ENCODE data around the gene GALK2.

Gene GALK2

DNA sequence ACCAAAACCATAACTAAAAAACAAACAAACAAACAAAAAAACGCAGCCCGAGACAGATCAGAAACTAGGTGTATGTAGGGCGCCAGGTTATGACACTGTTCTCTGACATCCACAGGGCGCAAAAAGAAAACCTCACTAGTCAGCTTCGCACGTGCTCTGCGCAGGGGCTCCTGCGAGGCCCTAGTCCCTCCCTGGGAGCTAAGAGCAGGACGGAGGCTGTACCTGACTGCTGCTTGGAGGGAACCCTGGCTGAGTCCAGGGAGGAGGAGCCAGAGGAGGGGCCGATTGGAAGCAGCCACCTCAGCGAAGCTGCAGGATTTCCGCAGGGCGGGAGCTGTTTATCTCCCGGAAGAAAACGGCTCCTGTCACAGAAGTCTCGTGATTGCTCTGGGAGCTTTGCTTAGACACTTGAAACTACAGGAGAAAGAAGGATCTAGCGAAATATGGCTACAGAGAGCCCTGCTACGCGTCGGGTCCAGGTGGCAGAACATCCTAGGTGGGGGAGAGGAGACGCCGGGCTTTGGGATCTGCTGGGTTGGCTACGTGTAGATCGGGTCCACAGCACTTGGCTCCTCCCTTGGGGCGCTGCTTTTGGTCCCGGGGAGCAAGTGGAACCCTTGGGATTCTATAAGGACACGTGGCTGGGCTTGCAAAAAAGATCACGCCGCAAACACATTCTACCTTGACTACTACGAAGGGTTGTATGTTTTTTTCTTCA is at the start of gene GALK2:
TSS of gene GALK2 (plus strand) at position 368 of the 718 bp plus-strand sequence. CDS start at position 444, 76 bp downstream.
- DNase-seq, result peak; percentile 91

DNA sequence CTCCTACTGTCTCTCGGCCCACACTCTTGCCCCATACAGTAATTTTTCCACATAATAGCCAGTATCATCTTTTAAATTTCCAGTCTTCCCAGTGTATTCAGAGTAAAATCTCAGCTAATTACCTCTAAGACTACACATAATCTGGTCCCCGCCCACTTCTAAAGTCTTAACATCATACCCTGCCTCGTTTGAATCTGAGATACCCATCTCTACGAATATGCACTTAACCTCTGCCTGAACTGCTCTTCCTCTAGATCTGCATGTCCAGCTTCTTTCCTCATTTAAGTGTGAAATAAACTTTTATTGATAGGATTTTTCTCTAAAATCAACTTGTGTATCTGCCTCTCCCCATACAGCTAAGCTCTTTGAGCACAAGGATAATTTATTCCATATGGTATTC is 49.2 kb upstream of the GALK2 start:
- no peak for DNase-seq

DNA sequence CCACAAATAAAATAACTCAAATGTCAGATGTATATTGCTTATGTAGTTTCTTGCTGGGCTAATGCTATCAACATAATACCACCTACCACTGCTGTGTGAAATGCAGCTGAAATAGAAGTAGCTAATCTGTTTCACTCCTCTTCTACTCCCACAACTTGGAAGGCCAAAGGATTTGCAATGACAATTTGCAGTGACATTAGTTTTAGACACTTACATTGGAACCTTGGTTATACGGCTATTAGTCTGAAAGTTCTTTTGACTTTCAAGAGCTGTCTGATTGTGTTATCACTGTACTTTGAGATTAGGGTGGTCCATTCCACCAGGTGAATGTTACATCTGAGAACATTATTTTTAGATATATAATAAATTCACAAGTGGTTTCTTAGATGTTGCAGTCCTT is 48.1 kb upstream of the GALK2 start:
- DNase-seq, result no peak

DNA sequence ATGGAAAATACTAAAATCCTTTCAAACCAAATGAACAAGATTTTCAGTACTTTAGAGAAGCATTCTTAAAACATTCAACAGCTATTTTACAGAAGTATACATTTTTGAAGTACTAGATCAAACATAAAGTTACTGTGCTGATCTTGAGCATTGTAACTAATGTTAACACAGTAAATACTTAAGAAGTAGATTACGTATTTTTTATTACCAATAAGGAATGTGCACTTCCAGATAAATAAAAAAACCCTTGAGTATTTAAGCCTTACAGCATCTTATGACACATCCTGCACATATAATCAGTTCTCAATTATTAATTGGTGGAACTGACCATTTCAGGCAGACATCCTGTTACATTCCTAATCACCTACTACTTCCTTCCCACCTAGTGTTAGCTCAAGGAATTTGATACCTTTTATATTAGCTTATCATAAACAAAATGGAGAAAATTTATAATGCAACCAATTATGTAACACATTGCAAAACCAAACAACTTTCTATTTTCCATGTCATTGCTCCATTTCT is 47.4 kb upstream of the GALK2 start:
- DNase-seq, result no peak

DNA sequence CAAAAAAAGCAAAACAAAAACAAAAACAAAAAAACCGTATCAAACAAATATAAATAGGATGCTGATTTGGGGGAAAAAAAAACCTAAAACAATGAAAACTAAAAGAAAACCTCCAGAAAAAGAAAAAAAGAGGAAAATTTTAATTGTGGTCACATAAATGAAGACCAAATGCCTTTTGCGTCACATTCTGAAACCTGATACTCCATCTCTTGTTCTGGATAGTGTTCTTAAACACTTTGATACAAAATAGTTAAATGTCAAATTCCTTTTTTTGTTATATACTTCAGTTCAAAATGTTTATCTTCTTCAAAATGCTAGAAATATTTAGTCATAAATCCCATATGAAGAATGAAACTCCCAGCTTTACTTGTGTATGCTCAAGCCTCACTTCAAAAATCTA is 45.7 kb upstream of the GALK2 start:
- no peak for DNase-seq

DNA sequence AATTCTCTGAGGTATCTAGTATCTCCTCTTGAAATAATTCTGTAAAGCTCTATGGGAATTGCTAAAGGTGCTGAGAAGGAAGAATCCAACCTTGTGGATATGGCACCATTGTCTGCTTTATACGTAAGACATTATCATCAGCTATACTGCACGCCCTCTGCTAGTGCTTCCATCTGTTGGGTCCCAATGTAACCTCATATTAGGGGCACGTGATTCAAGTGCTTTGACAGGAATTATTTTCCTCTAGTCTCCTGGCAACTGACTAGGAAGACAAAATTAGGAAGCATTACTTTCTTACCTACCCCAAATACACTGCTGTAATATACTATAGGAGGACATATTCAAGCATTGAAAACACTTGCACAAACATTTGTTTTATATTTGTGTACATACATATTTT is 38.6 kb upstream of the GALK2 start:
- no peak for DNase-seq

DNA sequence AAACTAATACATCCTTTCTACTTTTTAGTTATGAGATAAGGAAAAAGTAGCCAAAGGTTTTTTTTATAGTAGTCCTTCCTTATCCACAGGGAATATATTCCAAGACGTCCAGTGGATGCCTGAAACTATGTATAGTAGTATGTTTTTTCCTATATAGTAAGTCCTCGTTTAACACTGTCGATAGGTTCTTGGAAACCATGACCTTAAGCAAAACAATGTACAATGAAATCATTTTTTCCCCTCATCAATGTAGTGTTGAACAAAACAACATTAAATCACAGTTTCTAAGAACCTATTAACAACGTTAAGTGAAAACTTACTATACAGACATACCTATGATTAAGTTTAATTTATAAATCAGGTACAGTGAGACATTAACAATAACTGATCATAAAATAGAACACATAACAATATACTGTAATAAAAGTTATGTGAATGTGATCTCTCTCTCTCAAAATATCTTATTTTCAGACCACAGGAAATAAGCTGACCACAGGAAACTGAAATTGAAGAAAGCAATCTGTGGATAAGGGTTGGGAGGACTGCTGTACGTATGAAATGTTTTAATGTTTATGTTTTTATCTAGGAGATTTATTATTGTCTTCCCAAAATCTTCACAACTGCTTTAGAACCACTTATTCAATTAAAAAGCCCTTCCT is 35.2 kb upstream of the GALK2 start:
- no peak for DNase-seq

DNA sequence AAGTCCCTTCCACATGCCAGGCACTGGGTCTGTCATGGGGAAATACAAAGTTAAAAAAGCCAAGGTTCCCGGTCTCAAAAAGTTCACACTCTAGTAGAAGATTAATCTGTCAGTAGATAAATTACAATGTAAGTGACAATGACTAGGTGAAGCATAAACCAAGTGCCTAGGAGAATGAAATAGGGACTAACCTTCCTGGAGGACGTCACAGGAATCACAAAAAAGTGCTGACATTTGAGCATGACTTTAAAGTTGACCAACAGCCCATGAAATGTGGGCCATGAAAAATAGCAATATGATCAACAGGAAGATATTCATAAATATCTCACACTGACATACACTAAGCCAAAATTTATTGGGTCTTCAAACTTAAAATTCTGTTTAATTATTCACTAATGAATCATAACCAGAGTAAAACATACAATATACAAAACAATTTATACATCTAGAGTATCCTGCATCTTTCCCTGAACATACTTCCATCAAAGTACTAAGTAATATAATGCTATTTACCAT is 34.6 kb upstream of the GALK2 start:
- DNase-seq, result no peak

DNA sequence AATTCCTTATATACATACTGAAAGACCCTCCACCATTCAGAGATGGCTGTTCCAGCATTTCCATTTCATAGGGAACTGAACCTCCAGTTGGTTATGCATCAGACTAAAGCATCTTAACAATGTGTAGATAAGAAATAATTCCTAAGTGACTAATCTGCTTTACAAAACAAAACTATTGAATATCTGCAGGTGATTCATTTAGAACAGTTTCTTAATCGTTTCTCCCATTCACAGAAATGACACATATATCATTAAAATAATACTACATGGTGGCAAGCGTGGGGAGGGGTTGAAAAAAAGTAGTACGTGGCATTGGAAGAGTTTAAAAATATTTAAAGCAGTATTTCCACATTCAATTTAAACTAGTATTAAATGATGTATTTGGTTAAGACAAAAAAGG is 34.1 kb upstream of the GALK2 start:
- no peak for DNase-seq

DNA sequence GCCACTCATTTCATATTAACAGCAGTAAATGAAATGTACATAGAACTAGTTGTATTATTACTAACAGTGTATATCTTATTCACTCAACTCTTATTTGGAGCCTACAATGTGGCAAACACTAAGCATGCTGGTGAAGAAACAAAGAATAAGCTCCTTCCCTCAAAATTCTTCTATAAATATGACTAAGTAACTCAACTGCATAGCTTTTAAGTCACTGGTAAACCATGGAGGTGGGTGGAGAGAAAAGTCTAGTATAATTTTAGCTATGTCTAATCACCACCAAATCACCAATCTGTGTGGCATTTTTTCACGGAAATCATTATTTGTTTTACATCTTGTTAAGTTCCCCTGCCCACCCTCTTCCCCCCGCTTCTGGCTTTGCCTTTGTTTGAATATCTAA is 32.2 kb upstream of the GALK2 start:
- no peak for DNase-seq

DNA sequence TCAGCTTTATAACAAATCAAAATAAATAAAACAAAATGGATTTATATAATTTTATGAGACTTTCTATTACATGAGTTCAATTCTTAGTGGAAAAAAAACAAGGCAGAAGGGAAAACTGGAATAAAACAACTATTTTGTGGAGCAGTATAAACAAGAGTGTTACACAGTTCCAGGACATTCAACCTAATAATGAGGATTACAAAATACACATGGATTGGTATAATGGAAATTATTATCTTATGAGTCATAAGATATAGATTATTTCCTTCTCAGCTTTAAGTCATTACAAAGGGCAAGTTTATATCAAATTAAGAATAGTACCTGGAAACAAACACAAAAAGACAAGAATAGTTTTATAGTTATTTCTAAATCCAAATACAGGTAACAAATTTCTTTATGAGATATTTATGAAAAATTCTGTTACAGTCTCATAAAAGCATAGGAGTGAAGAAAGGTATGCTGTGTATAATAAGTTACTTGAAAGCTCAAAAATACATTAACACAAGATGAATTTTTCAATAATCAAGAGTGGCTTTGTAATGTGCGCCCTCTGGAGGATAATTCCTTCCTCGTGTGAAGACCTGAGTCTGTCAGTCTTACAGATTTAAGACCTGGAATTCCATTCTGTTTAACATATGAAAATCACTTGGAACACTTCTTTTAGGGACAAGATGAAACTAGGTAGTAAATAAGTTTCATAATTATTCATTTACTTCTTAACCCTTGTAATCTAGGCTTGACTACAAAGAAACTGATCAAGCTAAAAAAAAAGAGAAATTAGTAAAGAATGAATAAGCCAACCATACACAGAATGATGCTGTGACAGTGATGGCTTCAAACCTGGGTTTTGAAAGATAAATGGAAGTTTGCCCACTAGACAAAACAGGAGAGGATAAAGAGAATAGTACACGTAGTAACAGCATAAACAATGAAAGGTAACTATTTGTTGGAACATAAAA is 24.1 kb upstream of the GALK2 start:
- peak; percentile 19 for DNase-seq

DNA sequence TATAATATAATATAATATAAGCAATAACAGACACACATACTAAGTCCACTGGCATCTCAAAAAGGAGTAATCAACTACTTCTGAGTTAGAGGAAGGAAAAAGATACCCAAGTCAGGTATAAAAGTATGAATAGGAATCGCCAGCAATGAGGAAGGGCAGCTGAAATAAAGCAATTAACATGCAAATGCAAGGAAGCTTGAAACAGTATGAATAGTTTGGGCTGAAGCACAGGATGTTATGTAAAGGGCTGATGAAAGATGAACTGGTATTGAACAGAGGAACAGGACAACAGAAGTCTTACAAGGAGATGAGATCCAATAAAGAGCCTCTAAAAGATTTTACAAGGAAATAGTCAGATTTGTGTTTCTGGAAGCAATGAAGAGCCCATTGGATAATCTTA is 21.7 kb upstream of the GALK2 start:
- no peak for DNase-seq

DNA sequence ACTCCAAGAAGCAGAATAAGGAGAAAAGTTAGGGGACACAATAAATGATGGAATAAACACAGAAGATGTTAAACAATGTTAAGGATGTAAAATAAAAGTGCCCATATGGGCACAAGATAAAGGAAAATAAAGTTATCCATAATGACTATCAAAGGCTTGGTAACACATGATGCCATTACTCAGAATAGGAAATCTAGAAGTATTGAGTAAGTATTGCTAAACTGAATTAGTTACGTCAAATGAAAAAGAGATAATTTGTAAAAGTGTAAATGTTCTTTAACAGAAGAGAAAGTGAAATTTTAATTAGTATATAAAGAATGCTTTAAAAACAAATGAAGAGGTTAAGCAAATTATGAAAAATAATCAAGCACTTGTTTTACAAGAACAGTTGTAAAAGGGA is 21.3 kb upstream of the GALK2 start:
- DNase-seq, result no peak

DNA sequence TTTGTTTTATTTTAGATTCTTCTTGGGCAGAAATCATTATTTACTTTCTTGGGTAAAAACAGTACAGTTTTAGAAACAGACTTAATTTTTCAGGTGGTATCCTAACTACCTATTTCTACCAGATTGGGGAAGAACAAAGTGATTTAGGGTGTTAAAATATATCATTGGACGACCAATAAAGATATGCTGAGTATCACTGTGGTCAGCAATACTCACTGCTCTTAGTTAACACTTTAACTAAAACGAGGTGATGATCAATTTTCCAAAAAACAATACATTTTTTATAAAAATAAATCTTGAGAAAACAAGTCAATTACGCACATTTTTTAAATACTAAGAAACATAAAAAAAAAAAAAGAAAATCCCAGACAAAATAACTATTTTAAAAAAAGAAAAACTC is 18.2 kb upstream of the GALK2 start:
- DNase-seq, result no peak

DNA sequence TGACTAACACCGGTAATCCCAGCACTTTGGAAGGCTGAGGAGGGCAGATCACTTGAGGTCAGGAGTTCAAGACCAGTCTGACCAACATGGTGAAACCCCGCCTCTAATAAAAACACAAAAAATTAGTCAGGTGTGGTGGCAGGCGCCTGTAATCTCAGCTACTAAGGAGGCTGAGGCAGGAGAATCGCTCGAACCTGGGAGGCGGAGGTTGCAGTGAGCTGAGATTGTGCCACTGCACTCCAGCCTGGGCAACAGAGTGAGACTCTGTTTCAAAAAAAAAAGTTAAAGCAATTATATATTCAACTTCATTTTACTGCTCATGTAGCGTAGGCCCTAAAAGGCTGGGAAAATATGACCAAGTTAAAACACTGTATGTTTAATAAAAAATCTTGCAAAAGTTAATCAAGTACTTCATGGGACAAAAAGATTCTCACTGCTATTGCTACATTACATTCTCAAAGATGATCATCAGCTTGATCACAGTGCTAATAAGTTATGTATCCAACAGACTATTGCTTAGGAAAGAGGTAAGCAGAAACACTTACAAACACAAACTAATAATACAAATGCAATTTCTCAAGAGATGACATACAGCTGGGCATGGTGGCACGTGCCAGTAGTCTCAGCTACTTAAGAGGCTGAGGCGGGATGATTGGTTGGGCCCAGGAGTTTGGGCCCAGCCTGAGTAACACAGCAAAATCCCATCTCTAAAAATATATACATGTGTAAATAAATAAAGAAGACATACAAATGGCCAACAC is 17.3 kb upstream of the GALK2 start:
- DNase-seq, result no peak

DNA sequence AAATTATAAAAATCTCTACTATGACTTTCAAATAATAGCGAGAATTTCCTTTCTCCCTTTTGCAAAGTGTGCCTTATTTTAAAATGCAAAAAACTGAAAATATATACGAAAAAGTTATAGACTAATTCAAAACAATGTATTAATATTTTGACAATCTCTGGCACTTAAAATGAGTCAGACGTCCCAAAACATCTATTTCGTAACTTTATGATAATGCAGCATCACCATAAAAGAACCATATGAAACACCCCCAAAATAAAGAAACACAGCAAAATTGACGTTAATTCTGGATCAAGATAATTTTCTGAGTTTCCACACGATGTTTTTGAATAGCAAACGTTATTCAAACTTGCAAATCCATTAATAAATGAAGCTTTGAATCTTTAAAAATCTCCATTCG is 15.7 kb upstream of the GALK2 start:
- DNase-seq, result no peak

DNA sequence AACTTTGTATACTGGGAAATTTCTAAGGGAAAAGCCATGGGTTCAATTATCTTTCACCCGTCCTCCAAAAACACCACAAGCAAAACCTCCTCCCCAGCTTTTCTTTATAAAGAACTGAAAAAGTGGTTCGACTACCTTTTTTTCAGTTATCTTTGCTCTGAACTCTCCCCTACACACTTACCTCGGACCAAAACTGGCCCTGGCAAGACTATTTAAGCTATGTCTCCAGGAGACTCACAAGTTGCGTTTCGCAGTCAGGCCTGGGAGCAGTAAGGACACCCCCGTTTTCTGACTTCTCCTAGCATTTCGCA is 15.3 kb upstream of the GALK2 start:
- DNase-seq, result no peak

DNA sequence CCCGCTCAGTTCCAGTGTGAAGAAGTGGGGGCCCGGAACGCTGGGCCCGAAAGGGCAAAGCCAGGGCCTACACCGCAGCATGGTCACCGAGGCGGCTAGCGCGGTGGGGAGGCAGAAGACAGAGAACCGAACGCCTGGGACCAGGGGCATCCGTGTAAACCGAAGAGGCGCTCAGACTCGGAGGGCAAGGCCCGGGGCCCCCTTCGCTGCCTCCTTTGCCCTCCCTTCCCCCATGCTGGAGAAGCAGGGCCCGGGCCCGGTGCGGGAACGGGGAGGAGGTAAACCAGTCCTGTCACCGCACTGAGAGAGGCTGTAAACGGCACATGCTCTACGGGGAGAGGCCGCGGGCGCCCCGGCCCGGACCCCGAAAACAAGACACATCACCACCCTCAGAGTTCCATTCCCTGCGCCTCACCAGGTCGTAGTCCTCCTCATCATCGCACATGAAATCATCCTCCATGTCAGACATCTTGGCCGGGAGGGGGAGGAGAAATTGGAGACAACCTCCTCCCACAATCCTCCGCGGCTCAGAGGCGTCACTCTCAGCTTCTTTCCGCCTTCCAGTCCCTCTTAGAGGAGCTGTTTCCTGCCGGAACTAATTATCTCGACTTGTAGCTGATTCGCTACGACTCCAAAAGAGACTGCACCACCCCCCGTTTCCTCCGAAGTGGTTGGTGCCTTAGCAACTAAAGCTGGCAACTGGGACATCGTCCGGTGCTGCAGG is 14.8 kb upstream of the GALK2 start, which contains the start of gene COPS2:
TSS of gene COPS2 (minus strand) at position 490 of the 724 bp plus-strand sequence. CDS start at position 469, 21 bp downstream.
- DNase-seq, result peak; percentile 97

DNA sequence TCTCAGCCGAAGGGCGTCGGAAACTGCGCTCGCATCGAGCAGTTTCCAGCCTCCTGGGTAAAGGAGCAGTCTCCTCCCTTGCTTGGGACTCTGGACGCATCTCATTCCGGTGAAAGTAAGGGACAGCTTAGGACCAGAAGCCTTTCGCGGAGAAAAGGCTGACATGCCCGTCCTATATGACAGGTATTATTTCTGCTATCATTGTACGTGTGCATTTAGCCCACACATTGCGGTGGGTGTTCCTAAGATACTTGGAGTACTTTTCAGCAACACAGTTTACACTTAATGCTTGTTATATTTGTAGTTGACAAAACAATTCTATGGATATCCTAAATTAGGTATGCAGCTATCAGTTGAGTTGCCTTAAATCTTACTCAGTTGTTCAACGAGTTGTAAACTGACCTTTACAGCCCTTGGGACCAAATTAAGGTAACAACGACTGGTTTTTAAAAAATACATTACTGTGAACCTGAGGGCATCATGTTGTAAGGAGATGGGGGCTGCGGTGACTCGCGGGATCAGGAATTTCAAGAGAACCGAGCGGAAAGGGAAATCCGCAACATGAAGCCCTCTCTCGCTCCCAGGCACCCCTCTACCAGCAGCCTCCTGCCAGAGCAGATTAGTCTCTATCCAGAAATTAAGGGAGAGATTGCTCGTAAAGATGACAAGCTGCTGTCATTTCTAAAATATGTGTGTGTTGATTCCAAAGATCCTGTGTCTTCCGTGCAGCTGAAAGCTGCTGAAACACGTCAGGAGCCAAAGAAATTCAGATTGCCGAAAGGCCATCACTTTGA is 14.0 kb upstream of the GALK2 start:
- DNase-seq, result peak; percentile 33

DNA sequence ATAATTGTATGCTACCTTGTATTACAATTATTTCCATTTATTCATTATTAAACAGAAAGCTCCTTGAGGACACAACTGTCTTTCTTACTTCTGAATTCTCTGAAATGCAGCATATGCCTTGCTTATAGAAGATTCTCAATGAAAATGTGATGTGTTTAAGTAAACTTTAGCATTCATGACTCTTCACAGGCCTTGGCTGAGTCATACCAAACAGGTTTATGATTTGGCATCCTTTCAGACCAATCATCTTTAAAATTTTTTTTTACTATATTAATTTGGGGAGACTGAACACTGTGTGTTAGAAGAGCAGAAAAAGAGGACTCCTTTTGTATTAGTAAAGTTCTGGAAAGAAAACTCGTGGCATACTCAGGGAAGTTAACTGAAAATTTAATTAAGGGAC is 6.4 kb upstream of the GALK2 start:
- no peak for DNase-seq

DNA sequence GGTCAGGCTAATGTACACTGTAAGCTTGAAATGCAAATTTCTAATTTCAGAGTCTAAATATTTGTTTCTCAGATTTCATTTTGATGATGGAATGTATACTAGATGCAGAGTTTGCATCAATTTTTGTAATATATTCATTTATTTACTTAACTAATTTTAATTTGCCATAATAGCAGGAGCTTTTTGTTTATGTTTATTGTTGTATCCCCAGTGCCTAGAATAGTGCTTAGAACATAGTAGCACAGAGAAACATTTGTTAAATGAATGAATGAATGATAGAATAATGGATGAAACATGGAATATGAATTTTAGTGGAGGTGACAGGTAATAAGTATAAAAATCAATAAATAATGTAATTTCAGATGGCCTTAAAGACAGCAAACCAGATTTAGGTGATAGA is 5.2 kb upstream of the GALK2 start:
- DNase-seq, result no peak
